22Rv1 (cell line): Measurements from ENCODE around the gene ASPHD2.

ENCODE experiments used
- ZFX ChIP-seq: fragments of 450-650 bp; IDR thresholded peaks from 2 replicates; pipeline ENCODE4 v1.6.1; 2017; ENCODE audit warnings: antibody characterized with exemption, borderline replicate concordance
- TF ChIP-seq, protein P1 (sequence below): fragments of 450-650 bp; IDR thresholded peaks from 2 replicates; pipeline ENCODE4 v1.5.1; 2017; ENCODE audit warnings: mild to moderate bottlenecking

DNA sequence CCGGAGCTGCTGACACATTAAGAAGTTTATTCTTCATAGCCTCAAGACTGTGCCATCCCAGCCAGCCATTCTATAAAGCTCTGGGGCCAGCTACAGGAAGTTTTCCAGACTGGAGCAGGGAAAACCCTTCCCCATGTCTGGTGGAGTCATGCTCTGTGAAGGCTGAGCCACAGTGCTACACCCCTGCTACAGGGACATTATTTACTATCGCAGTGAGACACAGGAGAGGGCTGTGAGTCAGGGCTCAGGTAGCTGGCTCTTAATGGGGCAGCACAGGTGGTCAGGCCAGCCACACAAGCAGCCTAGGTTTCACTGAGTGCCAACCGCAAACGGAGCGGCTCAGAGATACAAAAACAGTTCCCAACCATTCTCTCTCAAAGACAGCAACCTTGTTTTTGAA is 42.5 kb downstream of the ASPHD2 start:
- TF ChIP-seq, protein P1, sequence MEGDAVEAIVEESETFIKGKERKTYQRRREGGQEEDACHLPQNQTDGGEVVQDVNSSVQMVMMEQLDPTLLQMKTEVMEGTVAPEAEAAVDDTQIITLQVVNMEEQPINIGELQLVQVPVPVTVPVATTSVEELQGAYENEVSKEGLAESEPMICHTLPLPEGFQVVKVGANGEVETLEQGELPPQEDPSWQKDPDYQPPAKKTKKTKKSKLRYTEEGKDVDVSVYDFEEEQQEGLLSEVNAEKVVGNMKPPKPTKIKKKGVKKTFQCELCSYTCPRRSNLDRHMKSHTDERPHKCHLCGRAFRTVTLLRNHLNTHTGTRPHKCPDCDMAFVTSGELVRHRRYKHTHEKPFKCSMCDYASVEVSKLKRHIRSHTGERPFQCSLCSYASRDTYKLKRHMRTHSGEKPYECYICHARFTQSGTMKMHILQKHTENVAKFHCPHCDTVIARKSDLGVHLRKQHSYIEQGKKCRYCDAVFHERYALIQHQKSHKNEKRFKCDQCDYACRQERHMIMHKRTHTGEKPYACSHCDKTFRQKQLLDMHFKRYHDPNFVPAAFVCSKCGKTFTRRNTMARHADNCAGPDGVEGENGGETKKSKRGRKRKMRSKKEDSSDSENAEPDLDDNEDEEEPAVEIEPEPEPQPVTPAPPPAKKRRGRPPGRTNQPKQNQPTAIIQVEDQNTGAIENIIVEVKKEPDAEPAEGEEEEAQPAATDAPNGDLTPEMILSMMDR: no peak
- TF ChIP-seq ZFX: no peak
